Measurements from ENCODE around the gene OPN1SW.

Gene OPN1SW

GRCh38 chr7:128804484-128804883 is 28.9 kb upstream of the OPN1SW start:
- no peak for DNase-seq (ENCODE audit: low spot score)
- in situ Hi-C loops (cut with MboI; ENCODE audit: low pct_unique_long_range_greater_than_20kb, low sequenced_read_pairs, unreplicated experiment) = no loop called here
- TF ChIP-seq CTCF (IDR thresholded peaks at IDR 0.05; ENCODE audit: extremely low read depth, insufficient read depth, missing control alignments) = no peak

DNA sequence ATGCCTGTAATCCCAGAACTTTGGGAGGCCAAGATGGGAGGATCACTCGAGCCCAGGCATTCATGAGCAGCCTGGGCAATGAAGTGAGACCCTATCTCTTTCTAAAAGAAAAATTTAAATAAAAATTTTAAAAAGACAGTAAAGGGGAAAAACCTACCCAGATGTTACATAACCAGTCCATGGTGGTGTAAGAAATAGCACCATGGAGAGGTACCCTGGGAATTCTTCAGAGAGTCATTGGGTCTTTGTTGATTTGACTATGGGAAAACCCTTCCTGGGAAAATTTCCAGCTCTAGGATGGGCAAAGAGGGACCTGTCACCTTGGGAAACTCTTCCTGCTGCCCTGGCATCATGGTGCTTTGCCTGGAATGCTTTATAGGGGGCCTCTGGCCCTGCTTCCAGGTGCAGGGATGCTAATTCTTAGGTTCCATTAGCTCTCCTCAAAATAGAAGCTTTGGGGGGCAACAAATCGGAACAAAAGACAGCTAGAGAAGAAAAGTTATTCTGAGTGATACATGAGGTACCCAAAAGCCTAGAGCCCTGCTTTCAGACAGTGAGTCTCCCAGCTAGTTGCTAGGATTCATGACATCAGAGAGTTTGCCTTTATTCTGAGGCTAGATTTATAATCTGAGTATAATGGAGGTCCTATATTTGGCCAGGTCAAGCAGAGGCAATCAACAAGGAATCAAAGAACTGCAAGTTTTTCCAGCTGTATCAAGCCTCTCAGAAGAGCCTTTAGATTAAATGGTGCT is 26.2 kb upstream of the OPN1SW start:
- DNase-seq (ENCODE audit: low spot score) = no peak
- in situ Hi-C loops (cut with MboI; ENCODE audit: low pct_unique_long_range_greater_than_20kb, low sequenced_read_pairs, unreplicated experiment) = no loop called here

DNA sequence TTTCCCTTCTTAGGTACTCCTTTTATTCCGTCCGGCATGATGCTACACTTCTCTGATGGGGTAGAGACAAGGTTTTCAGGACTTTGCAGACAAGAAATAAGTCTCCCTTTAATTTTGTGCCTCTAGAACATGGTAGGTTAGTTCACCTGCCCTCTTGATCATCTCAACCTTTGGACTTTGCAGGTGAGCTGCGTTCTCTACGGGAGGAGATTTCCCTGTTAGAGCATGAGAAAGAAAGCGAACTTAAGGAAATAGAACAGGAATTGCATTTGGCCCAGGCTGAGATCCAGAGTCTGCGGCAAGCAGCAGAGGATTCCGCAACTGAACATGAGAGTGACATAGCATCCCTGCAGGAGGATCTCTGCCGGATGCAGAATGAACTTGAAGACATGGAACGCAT is 25.4 kb upstream of the OPN1SW start:
- TF ChIP-seq CTCF (IDR thresholded peaks at IDR 0.05; ENCODE audit: extremely low read depth, insufficient read depth, missing control alignments) = no peak
- DNase-seq (ENCODE audit: low spot score) = no peak
- in situ Hi-C loops (cut with MboI; ENCODE audit: low pct_unique_long_range_greater_than_20kb, low sequenced_read_pairs, unreplicated experiment) = no loop called here

More for the DNA sequence above, 26.2 kb upstream of the OPN1SW start:
- no peak for TF ChIP-seq CTCF (IDR thresholded peaks at IDR 0.05; ENCODE audit: extremely low read depth, insufficient read depth, missing control alignments)

- TF ChIP-seq CTCF (IDR thresholded peaks at IDR 0.05; ENCODE audit: extremely low read depth, insufficient read depth, missing control alignments) = no peak
- peak; percentile 48 for DNase-seq (ENCODE audit: low spot score)
- in situ Hi-C loops (cut with MboI; ENCODE audit: low pct_unique_long_range_greater_than_20kb, low sequenced_read_pairs, unreplicated experiment) = no loop called here
Measured at GRCh38 chr7:128800567-128800966, 25.0 kb upstream of the OPN1SW start.

GRCh38 chr7:128799451-128799850 is 23.9 kb upstream of the OPN1SW start:
- in situ Hi-C loops (cut with MboI; ENCODE audit: low pct_unique_long_range_greater_than_20kb, low sequenced_read_pairs, unreplicated experiment) = no loop called here
- no peak for TF ChIP-seq CTCF (IDR thresholded peaks at IDR 0.05; ENCODE audit: extremely low read depth, insufficient read depth, missing control alignments)
- DNase-seq (ENCODE audit: low spot score) = no peak

DNA sequence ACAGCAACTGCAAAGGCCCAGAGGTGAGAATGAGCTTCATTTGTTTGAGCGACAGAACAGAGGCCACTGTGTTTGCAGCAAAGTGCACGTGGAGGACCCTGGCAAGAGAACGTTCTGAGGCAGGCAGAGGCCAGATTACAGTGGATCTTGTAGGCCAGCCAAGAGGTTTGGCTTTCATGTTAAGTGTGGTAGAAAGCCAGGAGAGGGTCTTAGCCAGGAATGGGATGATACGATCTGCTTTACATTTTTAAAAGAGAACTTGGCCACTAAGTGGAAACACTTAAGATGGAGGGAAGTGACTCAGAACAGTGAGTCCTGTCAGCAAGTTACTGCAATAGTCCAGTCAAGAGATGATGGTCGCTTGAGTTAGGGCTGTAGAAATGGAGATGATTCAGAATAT is 20.7 kb upstream of the OPN1SW start:
- in situ Hi-C loops (cut with MboI; ENCODE audit: low pct_unique_long_range_greater_than_20kb, low sequenced_read_pairs, unreplicated experiment) = no loop called here
- TF ChIP-seq CTCF (IDR thresholded peaks at IDR 0.05; ENCODE audit: extremely low read depth, insufficient read depth, missing control alignments) = no peak
- DNase-seq (ENCODE audit: low spot score) = no peak

Data from GM13977 (cell line).